ENCODE measurements around the gene SPAG6. TPM values are rescaled to one million over a fixed set of nuclear protein-coding genes. Genes with fewer than 3 reads are reported as not detected.
A peak's percentile ranks its signal among the peaks of the same experiment; 100 is the strongest.

Gene SPAG6
- total RNA-seq, 4 donors from 2014 or later, result 0.19 TPM; not detected in 3

- Histone ChIP-seq H3K4me1 (peaks cover 53 to 71% (median 64%) of the 10 kb centered on the region in 4 donors), H3K4me3 (peak overlapping the region; percentile 90 to 99 (median 92)), H3K9me3 (no peaks in the 10 kb centered on the region), H3K27me3 (no peaks in the 10 kb centered on the region), H3K27ac (replicated peaks in 1 of 4) (peak overlapping the region; percentile 96 to 99 (median 98)), H3K36me3 (no peaks in the 10 kb centered on the region)
- TF ChIP-seq EP300 (IDR thresholded peaks at IDR 0.05) (no peak), POLR2A (IDR thresholded peaks at IDR 0.05; ENCODE audit: low read depth) (no peak), CTCF (IDR thresholded peaks at IDR 0.05) (no peak), POLR2AphosphoS5 (IDR thresholded peaks at IDR 0.05) (no peak)
- DNase-seq (ENCODE audit: extremely low spot score), result no peak
- intact Hi-C loops (cut with DNase I), result loop anchor here (5.0 kb wide), 2 partner anchors 118 to 787 kb away; partner anchors contain the start of gene MLLT10
- 82% methylated on average over 10 of the region's 10 CpGs for WGBS
Measured at GRCh38 chr10:22319547-22319979, 25.7 kb upstream of the SPAG6 start.

- Histone ChIP-seq H3K27ac (replicated peaks in 1 of 4) (peak overlapping the region; percentile 96 to 99 (median 98)), H3K4me1 (peaks cover 57 to 72% (median 66%) of the 10 kb centered on the region in 4 donors), H3K27me3 (no peaks in the 10 kb centered on the region), H3K4me3 (peak overlapping the region; percentile 90 to 99 (median 92)), H3K9me3 (no peaks in the 10 kb centered on the region), H3K36me3 (no peaks in the 10 kb centered on the region)
- intact Hi-C loops (cut with DNase I), result loop anchor here (5.0 to 10.0 kb wide), 5 partner anchors 68 to 788 kb away; partner anchors contain the start of genes MLLT10 and PIP4K2A
- no peak for DNase-seq (ENCODE audit: extremely low spot score)
- TF ChIP-seq POLR2A (IDR thresholded peaks at IDR 0.05; ENCODE audit: low read depth) (no peak), EP300 (IDR thresholded peaks at IDR 0.05) (no peak), CTCF (IDR thresholded peaks at IDR 0.05) (no peak), POLR2AphosphoS5 (IDR thresholded peaks at IDR 0.05) (no peak)
- WGBS, result 10% methylated on average over 27 of the region's 30 CpGs
Measured at GRCh38 chr10:22319980-22320558, 25.2 kb upstream of the SPAG6 start.

- peak within 1 kb of the TSS; percentile 90 to 99 (median 92) for H3K4me3 ChIP-seq
- WGBS, result 0% methylated on average over 2 of the region's 85 CpGs
- H3K27ac ChIP-seq (replicated peaks in 1 of 4), result peak within 1 kb of the TSS; percentile 96 to 99 (median 98)
- peak; percentile 97 for DNase-seq (ENCODE audit: extremely low spot score)
- H3K36me3 ChIP-seq, result no peaks in the 10 kb centered on the region
- TF ChIP-seq POLR2A (IDR thresholded peaks at IDR 0.05; ENCODE audit: low read depth) (no peak), POLR2AphosphoS5 (IDR thresholded peaks at IDR 0.05) (no peak), CTCF (IDR thresholded peaks at IDR 0.05) (no peak), EP300 (IDR thresholded peaks at IDR 0.05) (no peak)
- no peaks in the 10 kb centered on the region for H3K27me3 ChIP-seq
- H3K4me1 ChIP-seq, result peaks cover 52 to 70% (median 63%) of the 10 kb centered on the region in 4 donors
- intact Hi-C loops (cut with DNase I), result loop anchor here (5.0 to 10.0 kb wide), 3 partner anchors 68 to 394 kb away; partner anchors contain the start of gene PIP4K2A
- H3K9me3 ChIP-seq, result no peaks in the 10 kb centered on the region
Measured at GRCh38 chr10:22320591-22321155, 24.6 kb upstream of the SPAG6 start, which contains the start of gene BMI1. Gene BMI1, plus strand, starts transcription at chr10:22321099. Its CDS starts 5,351 bp downstream, at chr10:22326450.

- Histone ChIP-seq H3K9me3 (no peaks in the 10 kb centered on the region), H3K27ac (replicated peaks in 1 of 4) (peak overlapping the region; percentile 96 to 99 (median 98)), H3K27me3 (no peaks in the 10 kb centered on the region), H3K36me3 (no peaks in the 10 kb centered on the region), H3K4me1 (peaks cover 56 to 76% (median 69%) of the 10 kb centered on the region in 4 donors), H3K4me3 (peak overlapping the region; percentile 90 to 99 (median 92))
- DNase-seq (ENCODE audit: extremely low spot score), result no peak
- WGBS, result under 1% methylated on average over 48 of the region's 114 CpGs
- intact Hi-C loops (cut with DNase I), result loop anchor here (5.0 to 10.0 kb wide), 3 partner anchors 69 to 393 kb away; partner anchors contain the start of gene PIP4K2A
- TF ChIP-seq EP300 (IDR thresholded peaks at IDR 0.05) (no peak), POLR2AphosphoS5 (IDR thresholded peaks at IDR 0.05) (peak; percentile 15 to 46), POLR2A (IDR thresholded peaks at IDR 0.05; ENCODE audit: low read depth) (peak; percentile 22), CTCF (IDR thresholded peaks at IDR 0.05) (no peak)
Measured at GRCh38 chr10:22321156-22321923, 24.0 kb upstream of the SPAG6 start.
